ENCODE measurements around the gene EGFL7.

GRCh38 chr9:136634904-136635303 lies 27.8 kb upstream of the EGFL7 start:
- TF ChIP-seq CTCF (conservative IDR thresholded peaks at IDR 0.05) (no peak), EZH2 (IDR thresholded peaks at IDR 0.05; ENCODE audit: low read depth) (no peak)
